Gastroesophageal sphincter (tissue), 4 donors: Measurements from ENCODE around the gene PCGF3. TPM values are rescaled to one million over a fixed set of nuclear protein-coding genes. Genes with fewer than 3 reads are reported as not detected.

Experiments used
- ATAC-seq: fragments of 150-250 bp; one replicate; pipeline ENCODE4 v1.9.1; 2016; ENCODE audit warnings: mild to moderate bottlenecking, moderate library complexity
- H3K27ac ChIP-seq, 4 donors: fragments of 200-600 bp; sonication (generic) in 3 of 4; 1 replicate in 3 of 4; 2 replicates in 1 of 4; pipeline ENCODE4 v1.5.1; 2016 to 2019
- H3K27me3 ChIP-seq: fragments of 200-600 bp; sonication (generic); one replicate; pipeline ENCODE4 v1.5.1; 2019
- H3K36me3 ChIP-seq, 2 donors: fragments of 200-600 bp; sonication (generic); one replicate each; pipeline ENCODE4 v1.5.1; 2019; ENCODE audit warnings: control low read depth in 1 of 2
- H3K4me1 ChIP-seq, 3 donors: fragments of 200-600 bp; sonication (generic); 1 replicate in 2 of 3; 2 replicates in 1 of 3; pipeline ENCODE4 v1.5.1; 2016 to 2019; ENCODE audit warnings: control low read depth in 2 of 3
- H3K4me3 ChIP-seq, 2 donors: fragments of 200-600 bp; sonication (generic); one replicate each; pipeline ENCODE4 v1.5.1; 2019; ENCODE audit warnings: mild to moderate bottlenecking in 1 of 2, moderate library complexity in 1 of 2
- H3K9me3 ChIP-seq, 3 donors: fragments of 200-600 bp; sonication (generic); one replicate each; pipeline ENCODE4 v1.5.1; 2017 to 2019; ENCODE audit warnings: control low read depth in 2 of 3
- CTCF ChIP-seq, 4 experiments: fragments of 200-600 bp in 2 of 4; fragments of 450-650 bp in 2 of 4; sonication (generic) in 1 of 4; IDR thresholded peaks; one replicate each; pipeline ENCODE4 v1.5.1; 2017 to 2019; ENCODE audit warnings: antibody characterized with exemption in 4 of 4, mild to moderate bottlenecking in 2 of 4, moderate library complexity in 2 of 4
- EP300 ChIP-seq: sonication (generic); formaldehyde crosslinking; IDR thresholded peaks from one replicate; pipeline ENCODE4 v1.6.1; 2017; ENCODE audit warnings: antibody characterized with exemption, mild to moderate bottlenecking
- POLR2A ChIP-seq, 2 donors: fragments of 450-650 bp; IDR thresholded peaks; one replicate each; pipeline ENCODE4 v1.6.1; 2017; ENCODE audit warnings: antibody characterized with exemption in 2 of 2, mild to moderate bottlenecking in 2 of 2, moderate library complexity in 1 of 2
- POLR2AphosphoS5 ChIP-seq: sonication (generic); formaldehyde crosslinking; IDR thresholded peaks from one replicate; pipeline ENCODE4 v1.6.1; 2017; ENCODE audit warnings: antibody characterized with exemption
- WGBS, 2 donors: methylation state at CpG; one replicate each; pipeline ENCODE4 v1.1.5; 2018; ENCODE audit warnings: low coverage in 1 of 2; 5-methylcytosine and 5-hydroxymethylcytosine counted together
- total RNA-seq, 4 donors: library from RNA; depleted of rRNA; stranded (reverse); fragments of >200 nt; gene quantifications; one replicate each; pipeline ENCODE4 v1.1.0, GENCODE V29; 2016

Gene PCGF3
- total RNA-seq, 4 donors from 2014 or later: 24.4 to 46.5 (median 40.7) TPM

DNA sequence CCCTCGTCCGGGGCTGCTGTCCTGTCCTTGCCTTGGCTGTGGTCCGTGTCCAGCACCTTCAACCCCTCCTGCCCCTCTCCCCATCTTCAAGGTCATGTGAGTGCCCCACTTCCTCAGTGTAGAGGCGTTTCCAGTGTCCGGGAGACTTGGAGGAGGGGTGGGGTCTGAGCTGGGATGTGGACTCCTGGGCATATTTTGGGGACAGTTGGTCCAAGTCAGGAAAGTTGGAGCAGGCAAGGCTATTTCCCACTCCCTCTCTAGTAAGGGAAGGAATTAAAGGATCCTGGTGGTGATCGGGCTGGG lies 3.0 kb downstream of the PCGF3 start:
- H3K36me3 ChIP-seq: peaks cover 0 to 4% of the 10 kb centered on the region in 2 donors
- no peak overlapping the region for H3K27ac ChIP-seq
- TF ChIP-seq POLR2A (IDR thresholded peaks at IDR 0.05): no peak
- peaks cover 9 to 51% (median 15%) of the 10 kb centered on the region in 3 donors for H3K4me1 ChIP-seq
- ATAC-seq: no peak
- H3K9me3 ChIP-seq: no peaks in the 10 kb centered on the region
- H3K4me3 ChIP-seq: peak overlapping the region in 1 of 2 donors; percentile 0
- WGBS, 2 donors: 82 to 100% methylated on average over 1 to 3 of the region's 6 CpGs
- H3K27me3 ChIP-seq: no peaks in the 10 kb centered on the region

DNA sequence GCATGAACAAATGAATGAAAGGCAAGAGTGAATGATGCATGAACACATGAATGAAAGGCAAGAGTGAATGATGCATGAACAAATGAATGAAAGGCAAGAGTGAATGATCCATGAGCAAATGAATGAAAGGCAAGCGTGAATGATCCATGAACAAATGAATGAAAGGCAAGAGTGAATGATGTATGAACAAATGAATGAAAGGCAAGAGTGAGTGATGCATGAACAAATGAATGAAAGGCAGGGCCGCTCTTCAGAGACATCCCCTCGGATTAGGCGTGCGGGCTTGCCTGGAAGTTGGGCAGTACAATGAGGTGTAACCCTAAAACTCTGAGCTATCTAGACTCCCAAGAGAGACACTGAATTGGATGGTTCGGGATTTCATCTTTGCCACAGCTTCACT lies 3.7 kb downstream of the PCGF3 start:
- Histone ChIP-seq H3K4me3 (no peak overlapping the region), H3K9me3 (no peaks in the 10 kb centered on the region), H3K4me1 (peaks cover 9 to 51% (median 15%) of the 10 kb centered on the region in 3 donors), H3K27me3 (no peaks in the 10 kb centered on the region), H3K27ac (no peak overlapping the region), H3K36me3 (peaks cover 0 to 9% of the 10 kb centered on the region in 2 donors)
- no peak for ATAC-seq
- TF ChIP-seq EP300: no peak
- TF ChIP-seq POLR2AphosphoS5: no peak
- no peak for TF ChIP-seq CTCF (IDR thresholded peaks at IDR 0.05)
- no peak for TF ChIP-seq POLR2A (IDR thresholded peaks at IDR 0.05)
- 91 to 92% methylated on average over 5 to 6 of the region's 6 CpGs for WGBS, 2 donors

- ATAC-seq: no peak
- no peak overlapping the region for H3K4me3 ChIP-seq
- H3K27ac ChIP-seq: no peak overlapping the region
- TF ChIP-seq POLR2A (IDR thresholded peaks at IDR 0.05) (no peak), CTCF (IDR thresholded peaks at IDR 0.05) (no peak), EP300 (no peak), POLR2AphosphoS5 (no peak)
- H3K9me3 ChIP-seq: no peaks in the 10 kb centered on the region
- H3K4me1 ChIP-seq: peaks cover 9 to 44% (median 15%) of the 10 kb centered on the region in 3 donors
- H3K27me3 ChIP-seq: no peaks in the 10 kb centered on the region
- peaks cover 0 to 12% of the 10 kb centered on the region in 2 donors for H3K36me3 ChIP-seq
- 79 to 100% methylated on average over 1 to 4 of the region's 9 CpGs for WGBS, 2 donors
Measured at GRCh38 chr4:710116-710515, 4.5 kb downstream of the PCGF3 start.

- 76 to 91% methylated on average over 5 to 8 of the region's 13 CpGs for WGBS, 2 donors
- no peak overlapping the region for H3K27ac ChIP-seq
- no peak for TF ChIP-seq POLR2AphosphoS5
- no peak for TF ChIP-seq CTCF (IDR thresholded peaks at IDR 0.05)
- no peak for TF ChIP-seq EP300
- TF ChIP-seq POLR2A (IDR thresholded peaks at IDR 0.05): no peak
- H3K36me3 ChIP-seq: peaks cover 0 to 12% of the 10 kb centered on the region in 2 donors
- H3K27me3 ChIP-seq: no peaks in the 10 kb centered on the region
- H3K4me3 ChIP-seq: no peak overlapping the region
- ATAC-seq: no peak
- no peaks in the 10 kb centered on the region for H3K9me3 ChIP-seq
- peaks cover 9 to 41% (median 15%) of the 10 kb centered on the region in 3 donors for H3K4me1 ChIP-seq
Measured at GRCh38 chr4:710916-711315, 5.3 kb downstream of the PCGF3 start.

DNA sequence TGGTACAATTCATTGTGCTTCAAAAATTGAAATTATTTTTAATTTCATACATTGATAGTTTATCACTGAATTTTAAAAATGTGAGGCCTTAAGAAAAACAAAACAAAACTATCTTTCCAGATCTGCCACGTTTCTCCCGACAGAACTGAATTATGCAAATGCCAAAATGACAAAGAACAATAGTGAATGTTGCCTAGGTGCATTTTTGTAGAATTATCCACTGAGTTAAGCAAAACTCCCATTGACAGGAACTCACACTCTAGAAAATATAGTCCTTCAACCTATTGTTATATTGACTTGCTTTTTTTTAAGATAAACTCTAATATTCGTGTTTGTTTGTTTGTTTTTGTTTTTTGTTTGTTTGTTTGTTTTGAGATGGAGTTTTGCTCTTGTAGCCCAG lies 6.5 kb downstream of the PCGF3 start:
- Histone ChIP-seq H3K9me3 (no peaks in the 10 kb centered on the region), H3K27ac (no peak overlapping the region), H3K4me1 (peaks cover 7 to 31% (median 10%) of the 10 kb centered on the region in 3 donors), H3K4me3 (no peak overlapping the region), H3K36me3 (peaks cover 0 to 12% of the 10 kb centered on the region in 2 donors), H3K27me3 (no peaks in the 10 kb centered on the region)
- no peak for ATAC-seq
- 45 to 68% methylated on average over 3 of the region's 3 CpGs for WGBS, 2 donors
- TF ChIP-seq POLR2A (IDR thresholded peaks at IDR 0.05) (no peak), POLR2AphosphoS5 (no peak), CTCF (IDR thresholded peaks at IDR 0.05) (no peak), EP300 (no peak)
